ENCODE data around the gene CDC7.

GRCh38 chr1:91500756-91501522 lies at the start of gene CDC7:
- no peak for TF ChIP-seq FOXM1 (IDR thresholded peaks at IDR 0.05; ENCODE audit: borderline replicate concordance)
- TF ChIP-seq NFRKB (IDR thresholded peaks at IDR 0.05): no peak
- TF ChIP-seq LEF1 (IDR thresholded peaks at IDR 0.05; ENCODE audit: borderline replicate concordance): no peak; the same call in 1 of the 2 replicates
- no peak; the same call in 1 of the 2 replicates for TF ChIP-seq CTBP1 (IDR thresholded peaks at IDR 0.05; ENCODE audit: borderline replicate concordance)
- no peak for TF ChIP-seq BHLHE40 (IDR thresholded peaks at IDR 0.05; ENCODE audit: borderline replicate concordance)
- TF ChIP-seq FOXK2 (IDR thresholded peaks at IDR 0.05): no peak
- no peak for TF ChIP-seq FOXA1 (IDR thresholded peaks at IDR 0.05)
- TF ChIP-seq ARNT (IDR thresholded peaks at IDR 0.05): no peak
- no peak for TF ChIP-seq SP1 (IDR thresholded peaks at IDR 0.05)
- TF ChIP-seq TARDBP (IDR thresholded peaks at IDR 0.05): no peak
- no peak for TF ChIP-seq ZNF384 (IDR thresholded peaks at IDR 0.05)
